ENCODE results near the gene RIC3. TPM values are rescaled to one million over a fixed set of nuclear protein-coding genes. Genes with fewer than 3 reads are reported as not detected.

Gene RIC3
- total RNA-seq, 2 donors from 2014 or later, result 25.0 to 27.3 TPM

- H3K9me3 ChIP-seq, result no peaks in the 10 kb centered on the region
- WGBS, result 98% methylated on average over 1 of the region's 1 CpG
- no peaks in the 10 kb centered on the region for H3K4me1 ChIP-seq (replicated peaks)
- H3K4me3 ChIP-seq, result no peak overlapping the region
- no peak for DNase-seq (ENCODE audit: low spot score)
- TF ChIP-seq CTCF (IDR thresholded peaks at IDR 0.05) (no peak), POLR2A (IDR thresholded peaks at IDR 0.05) (no peak), POLR2AphosphoS5 (IDR thresholded peaks at IDR 0.05) (no peak)
- no peaks in the 10 kb centered on the region for H3K27me3 ChIP-seq (replicated peaks; ENCODE audit: insufficient read depth)
- no peak overlapping the region for H3K27ac ChIP-seq
- intact Hi-C loops (cut with DNase I), result no loop called here
- H3K36me3 ChIP-seq, result no peaks in the 10 kb centered on the region
Measured at GRCh38 chr11:8122173-8122764, 46.6 kb downstream of the RIC3 start.

GRCh38 chr11:8111636-8112035, 57.2 kb downstream of the RIC3 start:
- H3K36me3 ChIP-seq, result no peaks in the 10 kb centered on the region
- intact Hi-C loops (cut with DNase I), result no loop called here
- no peaks in the 10 kb centered on the region for H3K27me3 ChIP-seq (replicated peaks; ENCODE audit: insufficient read depth)
- no peak overlapping the region for H3K27ac ChIP-seq
- H3K9me3 ChIP-seq, result no peaks in the 10 kb centered on the region
- no peaks in the 10 kb centered on the region for H3K4me1 ChIP-seq (replicated peaks)
- DNase-seq (ENCODE audit: low spot score), result no peak
- TF ChIP-seq POLR2AphosphoS5 (IDR thresholded peaks at IDR 0.05), result no peak
- no peak for TF ChIP-seq CTCF (IDR thresholded peaks at IDR 0.05)
- TF ChIP-seq POLR2A (IDR thresholded peaks at IDR 0.05), result no peak
- WGBS, result 75% methylated on average over 8 of the region's 8 CpGs
- H3K4me3 ChIP-seq, result no peak overlapping the region

- Histone ChIP-seq H3K36me3 (no peaks in the 10 kb centered on the region), H3K27me3 (replicated peaks; ENCODE audit: insufficient read depth) (no peaks in the 10 kb centered on the region), H3K4me1 (replicated peaks) (no peaks in the 10 kb centered on the region), H3K27ac (no peak overlapping the region), H3K9me3 (no peaks in the 10 kb centered on the region), H3K4me3 (no peak overlapping the region)
- 88% methylated on average over 4 of the region's 4 CpGs for WGBS
- intact Hi-C loops (cut with DNase I), result no loop called here
- no peak for TF ChIP-seq POLR2AphosphoS5 (IDR thresholded peaks at IDR 0.05)
- TF ChIP-seq CTCF (IDR thresholded peaks at IDR 0.05), result no peak
- no peak for TF ChIP-seq POLR2A (IDR thresholded peaks at IDR 0.05)
- DNase-seq (ENCODE audit: low spot score), result no peak
Measured at GRCh38 chr11:8110396-8110795, 58.4 kb downstream of the RIC3 start.

- no peak for DNase-seq (ENCODE audit: low spot score)
- Histone ChIP-seq H3K9me3 (no peaks in the 10 kb centered on the region), H3K4me1 (replicated peaks) (no peaks in the 10 kb centered on the region), H3K27ac (no peak overlapping the region), H3K27me3 (replicated peaks; ENCODE audit: insufficient read depth) (no peaks in the 10 kb centered on the region), H3K36me3 (no peaks in the 10 kb centered on the region), H3K4me3 (no peak overlapping the region)
- intact Hi-C loops (cut with DNase I), result no loop called here
- no peak for TF ChIP-seq CTCF (IDR thresholded peaks at IDR 0.05)
- TF ChIP-seq POLR2A (IDR thresholded peaks at IDR 0.05), result no peak
- TF ChIP-seq POLR2AphosphoS5 (IDR thresholded peaks at IDR 0.05), result no peak
Measured at GRCh38 chr11:8109675-8110074, 59.1 kb downstream of the RIC3 start.

- intact Hi-C loops (cut with DNase I), result no loop called here
- Histone ChIP-seq H3K4me1 (replicated peaks) (no peaks in the 10 kb centered on the region), H3K9me3 (no peaks in the 10 kb centered on the region), H3K27ac (no peak overlapping the region), H3K36me3 (no peaks in the 10 kb centered on the region), H3K27me3 (replicated peaks; ENCODE audit: insufficient read depth) (no peaks in the 10 kb centered on the region), H3K4me3 (no peak overlapping the region)
- DNase-seq (ENCODE audit: low spot score), result no peak
- TF ChIP-seq POLR2A (IDR thresholded peaks at IDR 0.05) (no peak), POLR2AphosphoS5 (IDR thresholded peaks at IDR 0.05) (no peak), CTCF (IDR thresholded peaks at IDR 0.05) (no peak)
- 67% methylated on average over 2 of the region's 2 CpGs for WGBS
Measured at GRCh38 chr11:8108421-8108820, 60.4 kb downstream of the RIC3 start.

Measured in prostate gland (tissue), 2 donors.